GM23248 (cell line): ENCODE measurements around the gene TMEM126B.
"Not testable (repeated sequence)": the region's sequence is repeated elsewhere in the genome, so short reads cannot be mapped to it uniquely, and the experiment has no call there.

Experiments
- EZH2 ChIP-seq: fragments of 200-600 bp; sonication (generic); IDR thresholded peaks from 2 replicates; pipeline ENCODE4 v1.6.1; 2018; ENCODE audit warnings: antibody characterized with exemption, mild to moderate bottlenecking; ENCODE audit not compliant: insufficient read depth, poor library complexity, severe bottlenecking
- EZH2phosphoT487 ChIP-seq: fragments of 200-600 bp; sonication (generic); IDR thresholded peaks from 2 replicates; pipeline ENCODE4 v1.6.1; 2018; ENCODE audit warnings: antibody characterized with exemption, moderate library complexity, mild to moderate bottlenecking, low read depth; ENCODE audit not compliant: insufficient read depth

DNA sequence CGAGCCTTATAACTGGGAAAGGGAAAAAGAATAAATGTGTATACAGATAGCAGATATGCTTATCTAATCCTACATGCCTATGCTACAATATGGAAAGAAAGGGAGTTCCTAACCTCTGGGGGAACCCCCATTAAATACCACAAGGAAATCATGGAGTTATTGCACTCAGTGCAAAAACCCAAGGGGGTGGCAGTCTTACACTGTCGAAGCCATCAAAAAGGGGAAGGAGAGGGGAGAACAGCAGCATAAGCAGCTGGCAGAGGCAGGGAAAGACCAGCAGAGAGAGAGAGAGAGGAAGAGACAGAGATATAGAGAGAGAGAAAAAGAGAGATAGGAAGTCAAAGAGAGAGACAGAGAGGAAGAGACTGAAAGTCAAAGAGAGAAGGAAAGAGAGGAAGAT is 16.8 kb upstream of the TMEM126B start:
- not testable (repeated sequence) for TF ChIP-seq EZH2, EZH2phosphoT487
